ENCODE data around the gene ANKRD33. TPM values are rescaled to one million over a fixed set of nuclear protein-coding genes. Genes with fewer than 3 reads are reported as not detected.

Gene ANKRD33
- total and polyA plus RNA-seq, 2 experiments from 2014 or later: not detected

DNA sequence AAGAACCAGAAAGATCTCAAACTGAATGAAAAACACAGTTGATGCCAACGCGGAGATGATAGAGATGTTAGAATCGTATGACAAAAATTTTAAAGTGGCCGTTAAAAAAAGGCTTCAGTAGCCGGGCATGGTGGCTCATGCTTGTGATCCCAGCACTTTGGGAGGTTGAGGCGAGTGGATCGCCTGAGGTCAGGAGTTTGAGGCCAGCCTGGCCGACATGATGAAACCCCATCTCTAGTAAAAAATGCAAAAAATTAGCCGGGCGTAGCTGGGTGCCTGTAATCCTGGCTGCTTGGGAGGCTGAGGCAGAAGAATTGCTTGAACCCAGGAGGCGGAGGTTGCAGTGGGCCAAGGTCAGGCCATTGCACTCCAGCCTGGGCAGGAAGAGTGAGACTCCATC, 14.0 kb downstream of the ANKRD33 start:
- WGBS, 2 experiments (ENCODE audit: low coverage in 1 of 2, low lambda C conversion rate in 2 of 2, missing lambda C conversion rate in 2 of 2): 94% methylated on average over 11 of the region's 11 CpGs
- H3K9ac ChIP-seq: no peak overlapping the region
- no peak overlapping the region for H3K4me2 ChIP-seq (ENCODE audit: unreplicated experiment)
- no peaks in the 10 kb centered on the region for H3K36me3 ChIP-seq (ENCODE audit: low read depth)
- no peaks in the 10 kb centered on the region for H3K27me3 ChIP-seq (replicated peaks; ENCODE audit: insufficient read depth)
- H4K20me1 ChIP-seq (ENCODE audit: insufficient read depth): no peaks in the 10 kb centered on the region
- H3K27ac ChIP-seq: no peak overlapping the region
- DNase-seq: no peak
- H3K9me2 ChIP-seq (ENCODE audit: insufficient read depth): no peaks in the 10 kb centered on the region
- TF ChIP-seq EZH2 (IDR thresholded peaks at IDR 0.05; ENCODE audit: insufficient read depth, poor library complexity, severe bottlenecking) (no peak), EZH2phosphoT487 (IDR thresholded peaks at IDR 0.05; ENCODE audit: insufficient read depth, low read depth) (no peak)
- no peaks in the 10 kb centered on the region for H3K79me2 ChIP-seq (ENCODE audit: insufficient read depth)
- H3K9me3 ChIP-seq (ENCODE audit: low read depth): no peaks in the 10 kb centered on the region
- H3F3A ChIP-seq (ENCODE audit: insufficient read depth): peaks cover 26% of the 10 kb centered on the region
- peaks cover 44% of the 10 kb centered on the region for H3K4me1 ChIP-seq (ENCODE audit: insufficient read depth)
- H3K4me3 ChIP-seq: no peak overlapping the region
- no peak overlapping the region for H2AFZ ChIP-seq
- in situ Hi-C loops (cut with MboI): no loop called here

DNA sequence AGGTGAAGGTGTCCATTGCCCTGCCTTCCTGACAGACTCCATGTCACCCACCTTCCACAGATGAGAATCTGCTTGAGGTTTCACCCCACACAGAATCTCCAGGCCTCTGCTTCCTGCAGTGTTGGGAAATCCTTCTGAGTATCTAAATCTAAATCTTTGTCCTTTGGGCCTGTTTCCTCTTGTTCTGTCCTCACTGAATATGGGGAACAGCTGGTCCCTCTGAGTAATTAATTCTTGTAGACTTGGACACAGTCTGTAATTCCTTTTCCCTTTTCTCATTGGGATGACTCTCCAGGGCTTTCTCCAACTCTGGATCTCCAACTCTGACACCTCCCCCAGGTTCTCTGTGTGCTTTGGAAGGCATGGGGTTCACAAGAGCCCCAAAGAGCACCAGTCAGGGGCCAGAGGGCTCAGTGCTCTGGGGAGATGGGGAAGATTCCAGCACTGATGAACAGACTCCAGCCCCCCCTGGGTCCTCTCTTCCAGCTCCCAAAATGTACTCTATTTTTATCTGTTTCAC, 17.1 kb downstream of the ANKRD33 start:
- Histone ChIP-seq H3K9me3 (ENCODE audit: low read depth) (no peaks in the 10 kb centered on the region), H2AFZ (peak overlapping the region; percentile 70), H3K4me1 (ENCODE audit: insufficient read depth) (peaks cover 43% of the 10 kb centered on the region), H3F3A (ENCODE audit: insufficient read depth) (peaks cover 32% of the 10 kb centered on the region), H3K27me3 (replicated peaks; ENCODE audit: insufficient read depth) (no peaks in the 10 kb centered on the region), H3K9me2 (ENCODE audit: insufficient read depth) (no peaks in the 10 kb centered on the region), H3K27ac (peak overlapping the region; percentile 97), H3K36me3 (ENCODE audit: low read depth) (no peaks in the 10 kb centered on the region), H3K79me2 (ENCODE audit: insufficient read depth) (peaks cover 25% of the 10 kb centered on the region), H4K20me1 (ENCODE audit: insufficient read depth) (no peaks in the 10 kb centered on the region), H3K4me2 (ENCODE audit: unreplicated experiment) (peak overlapping the region; percentile 84), H3K4me3 (peak overlapping the region; percentile 58), H3K9ac (peak overlapping the region; percentile 83)
- TF ChIP-seq EZH2 (IDR thresholded peaks at IDR 0.05; ENCODE audit: insufficient read depth, poor library complexity, severe bottlenecking): no peak
- no peak for TF ChIP-seq EZH2phosphoT487 (IDR thresholded peaks at IDR 0.05; ENCODE audit: insufficient read depth, low read depth)
- peak; percentile 91 for DNase-seq
- in situ Hi-C loops (cut with MboI): no loop called here

DNA sequence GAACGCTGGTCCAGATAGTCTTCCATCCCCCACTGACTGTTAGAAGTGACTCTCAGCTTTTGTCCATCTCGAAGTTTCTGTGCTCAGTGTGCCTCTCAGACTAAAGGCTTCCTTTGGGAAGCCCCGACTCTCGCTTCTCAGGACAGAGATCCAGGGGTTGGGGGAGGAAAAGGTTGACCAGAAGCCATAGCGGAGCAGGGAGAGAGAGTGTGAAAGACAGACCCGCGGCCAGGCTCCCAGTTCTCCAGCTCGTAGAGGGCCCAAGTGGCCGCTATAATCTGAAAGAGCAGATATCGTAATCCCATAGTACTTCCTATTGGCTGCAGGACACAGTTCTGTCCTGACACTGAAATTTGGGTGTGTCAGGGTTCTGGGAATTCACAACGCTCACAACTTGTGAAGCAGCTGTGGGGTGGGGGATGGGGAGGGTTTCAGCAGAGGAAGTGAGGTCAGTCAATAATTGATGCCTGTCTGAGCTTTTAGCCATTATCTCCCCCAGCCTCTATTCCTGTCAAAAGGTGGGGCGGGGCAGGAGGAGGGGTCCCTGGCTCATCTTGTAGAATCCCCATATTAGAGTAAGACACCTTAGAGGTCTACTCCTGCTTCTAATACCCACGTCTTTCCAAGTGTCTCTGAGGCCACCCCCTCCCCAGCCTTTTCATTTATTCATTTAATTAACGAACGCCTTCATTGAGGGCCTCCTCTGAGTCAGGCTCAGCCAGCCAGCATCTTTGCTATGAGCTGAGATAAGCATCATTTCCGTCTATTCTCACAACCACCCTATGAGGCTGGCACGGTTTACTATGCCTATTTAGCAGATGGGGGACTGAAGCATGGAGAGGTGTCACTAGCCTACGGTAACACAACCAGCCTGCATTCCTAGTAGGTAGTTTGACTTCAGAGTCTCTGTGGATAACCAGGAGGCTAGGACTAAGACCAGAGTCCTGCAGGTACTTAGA, 17.8 kb downstream of the ANKRD33 start:
- H3K36me3 ChIP-seq (ENCODE audit: low read depth): no peaks in the 10 kb centered on the region
- peaks cover 30% of the 10 kb centered on the region for H3K79me2 ChIP-seq (ENCODE audit: insufficient read depth)
- no peaks in the 10 kb centered on the region for H3K9me3 ChIP-seq (ENCODE audit: low read depth)
- H4K20me1 ChIP-seq (ENCODE audit: insufficient read depth): no peaks in the 10 kb centered on the region
- peak overlapping the region; percentile 84 for H2AFZ ChIP-seq
- peak overlapping the region; percentile 82 for H3K4me3 ChIP-seq
- in situ Hi-C loops (cut with MboI): no loop called here
- peak; percentile 91 for DNase-seq
- H3K27me3 ChIP-seq (replicated peaks; ENCODE audit: insufficient read depth): no peaks in the 10 kb centered on the region
- peak overlapping the region; percentile 97 for H3K27ac ChIP-seq
- 2 to 3% methylated on average over 18 of the region's 18 CpGs for WGBS, 2 experiments (ENCODE audit: low coverage in 1 of 2, low lambda C conversion rate in 2 of 2, missing lambda C conversion rate in 2 of 2)
- peaks cover 32% of the 10 kb centered on the region for H3F3A ChIP-seq (ENCODE audit: insufficient read depth)
- peak overlapping the region; percentile 84 for H3K4me2 ChIP-seq (ENCODE audit: unreplicated experiment)
- TF ChIP-seq EZH2 (IDR thresholded peaks at IDR 0.05; ENCODE audit: insufficient read depth, poor library complexity, severe bottlenecking): no peak
- H3K9me2 ChIP-seq (ENCODE audit: insufficient read depth): no peaks in the 10 kb centered on the region
- peak overlapping the region; percentile 83 for H3K9ac ChIP-seq
- peaks cover 50% of the 10 kb centered on the region for H3K4me1 ChIP-seq (ENCODE audit: insufficient read depth)

DNA sequence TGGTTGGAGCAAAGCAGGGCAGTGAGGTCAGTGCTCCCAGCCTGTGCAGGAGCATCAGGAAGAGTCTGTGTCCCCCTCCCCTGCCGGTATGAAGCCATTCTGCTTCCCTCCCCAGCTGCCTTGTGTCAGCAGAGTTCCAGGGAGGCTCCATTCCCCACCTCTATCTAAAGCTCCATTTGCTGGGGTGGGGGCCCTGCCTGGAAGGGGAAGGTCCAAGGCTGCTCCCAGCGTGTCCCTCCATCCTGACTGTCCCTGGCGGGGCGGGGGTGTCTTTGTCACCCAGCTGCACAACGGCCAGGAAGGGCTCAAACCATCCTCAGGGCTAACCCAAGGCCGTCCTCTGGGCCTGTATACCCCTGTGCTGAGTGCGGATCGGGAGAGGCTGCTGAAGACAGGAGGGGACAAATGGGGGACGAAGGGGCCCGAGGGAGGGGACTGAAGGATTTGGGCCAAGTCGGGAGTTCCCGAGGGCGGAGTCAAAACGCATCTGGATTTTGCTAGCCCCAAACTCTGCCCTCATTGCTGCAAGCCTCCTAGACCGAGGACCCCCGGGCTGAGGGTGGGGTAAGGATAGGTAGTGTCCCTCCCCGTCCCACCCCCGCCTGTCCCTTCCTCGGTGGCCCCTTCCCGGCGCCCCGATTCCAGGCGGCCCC, 18.7 kb downstream of the ANKRD33 start:
- TF ChIP-seq EZH2 (IDR thresholded peaks at IDR 0.05; ENCODE audit: insufficient read depth, poor library complexity, severe bottlenecking) (no peak), EZH2phosphoT487 (IDR thresholded peaks at IDR 0.05; ENCODE audit: insufficient read depth, low read depth) (no peak)
- 9 to 18% methylated on average over 8 to 23 of the region's 23 CpGs for WGBS, 2 experiments (ENCODE audit: low coverage in 1 of 2, low lambda C conversion rate in 2 of 2, missing lambda C conversion rate in 2 of 2)
- H4K20me1 ChIP-seq (ENCODE audit: insufficient read depth): no peaks in the 10 kb centered on the region
- in situ Hi-C loops (cut with MboI): no loop called here
- H3K36me3 ChIP-seq (ENCODE audit: low read depth): no peaks in the 10 kb centered on the region
- H3K9me2 ChIP-seq (ENCODE audit: insufficient read depth): no peaks in the 10 kb centered on the region
- H3F3A ChIP-seq (ENCODE audit: insufficient read depth): peaks cover 32% of the 10 kb centered on the region
- peak overlapping the region; percentile 83 for H3K9ac ChIP-seq
- H3K27me3 ChIP-seq (replicated peaks; ENCODE audit: insufficient read depth): no peaks in the 10 kb centered on the region
- peak overlapping the region; percentile 84 for H2AFZ ChIP-seq
- peaks cover 55% of the 10 kb centered on the region for H3K4me1 ChIP-seq (ENCODE audit: insufficient read depth)
- peak overlapping the region; percentile 84 for H3K4me2 ChIP-seq (ENCODE audit: unreplicated experiment)
- peak overlapping the region; percentile 97 for H3K27ac ChIP-seq
- H3K79me2 ChIP-seq (ENCODE audit: insufficient read depth): peaks cover 38% of the 10 kb centered on the region
- no peak for DNase-seq
- no peaks in the 10 kb centered on the region for H3K9me3 ChIP-seq (ENCODE audit: low read depth)
- H3K4me3 ChIP-seq: peak overlapping the region; percentile 82

Data from GM23248 (cell line).